ENCODE data around the gene FAM72A.
"Not testable (repeated sequence)": the region's sequence is repeated elsewhere in the genome, so short reads cannot be mapped to it uniquely, and the experiment has no call there.

Gene FAM72A

DNA sequence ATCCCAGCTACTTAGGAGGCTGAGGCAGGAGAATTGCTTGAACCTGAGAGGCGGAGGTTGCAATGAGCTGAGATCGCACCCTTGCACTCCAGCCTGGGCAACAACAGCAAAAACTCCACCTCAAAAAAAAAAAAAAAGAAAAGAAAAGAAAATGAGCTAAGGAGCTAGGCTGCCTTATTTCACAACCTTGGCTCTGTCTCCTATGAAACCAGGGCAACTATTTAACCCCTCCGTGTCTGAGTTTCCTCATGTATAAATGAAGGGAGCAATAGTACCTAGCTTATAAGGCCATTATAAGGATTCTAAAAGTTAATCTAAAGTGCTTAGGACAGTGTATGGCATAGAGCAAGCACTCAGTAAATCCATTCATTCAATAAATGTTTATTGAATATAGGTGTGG lies 32.8 kb downstream of the FAM72A start:
- not testable (repeated sequence) for DNase-seq (ENCODE audit: low spot score)

DNA sequence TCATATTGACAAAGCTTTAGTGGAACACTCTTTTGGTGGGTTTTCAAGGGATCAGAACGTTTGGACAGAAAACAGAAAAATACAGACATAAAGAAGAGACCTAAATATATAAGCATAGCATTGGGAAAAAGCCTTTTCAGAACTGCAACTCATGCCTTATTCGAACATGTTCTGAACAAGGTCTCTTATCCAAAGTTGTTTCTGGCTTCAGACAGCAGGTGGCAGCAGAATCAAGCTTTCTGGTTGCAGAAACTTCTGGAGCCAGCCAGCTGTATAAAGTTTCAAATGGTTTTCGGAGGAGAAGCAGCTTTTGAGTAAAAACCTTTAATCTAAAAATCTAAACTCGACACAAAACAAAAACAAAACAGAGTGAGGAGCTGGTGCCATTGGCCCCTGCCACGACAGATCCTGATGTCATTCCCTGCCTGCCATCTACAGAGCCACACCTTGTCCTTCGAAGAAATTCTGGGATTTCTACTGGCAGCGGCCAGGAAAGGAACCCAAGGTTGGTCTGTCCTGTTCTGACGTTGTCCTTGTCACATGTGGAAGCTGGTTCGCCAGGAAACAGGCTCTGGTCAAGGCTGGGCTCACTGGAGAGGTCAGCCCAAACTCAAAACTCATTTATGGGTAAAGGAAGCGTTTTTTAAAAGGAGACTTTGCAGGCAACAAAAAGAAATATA lies 35.1 kb downstream of the FAM72A start:
- not testable (repeated sequence) for DNase-seq (ENCODE audit: low spot score)

DNA sequence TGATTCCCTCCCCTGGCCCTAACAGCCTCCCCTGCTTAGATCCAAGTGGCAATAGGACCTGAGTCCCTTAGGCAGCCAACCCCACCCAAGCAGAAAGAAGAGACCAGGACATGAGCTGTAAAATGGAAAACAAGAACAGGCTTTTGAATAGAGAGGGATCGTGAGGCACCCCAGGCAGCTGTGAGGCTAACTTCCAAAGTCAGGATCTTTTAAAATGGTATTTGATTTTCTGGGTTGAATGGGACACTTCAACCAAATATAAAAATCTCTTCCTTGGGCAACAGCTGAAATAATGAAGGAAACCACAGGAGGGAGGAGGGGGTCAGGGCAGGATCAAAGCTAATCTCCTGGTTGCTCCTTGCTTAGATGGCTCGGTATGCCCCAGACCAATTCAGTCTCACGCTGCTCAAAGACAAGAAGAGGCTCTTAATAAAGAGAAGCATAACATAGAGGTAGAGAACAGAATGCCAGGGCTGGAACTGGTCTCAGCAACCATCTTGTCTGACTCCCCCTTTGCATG lies 56.8 kb downstream of the FAM72A start:
- no peak for DNase-seq (ENCODE audit: low spot score)

DNA sequence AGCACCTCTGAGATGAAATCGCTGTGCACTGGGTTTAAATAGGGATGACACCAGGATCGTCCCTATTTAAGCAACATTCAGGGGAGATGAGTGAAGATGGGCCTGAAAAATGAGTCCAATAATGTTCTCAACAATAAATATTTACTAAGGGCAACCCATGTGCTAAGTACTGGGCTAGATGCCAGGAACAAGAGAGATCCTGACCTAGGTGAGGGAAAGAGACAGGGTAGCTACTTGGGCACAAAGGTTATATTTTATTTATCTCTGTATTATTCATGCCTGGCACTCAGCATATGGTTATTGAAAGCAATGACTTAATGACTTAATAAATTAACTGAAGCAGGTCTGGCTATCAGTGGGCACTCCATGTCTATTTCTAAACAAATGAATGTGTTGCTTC lies 58.0 kb downstream of the FAM72A start:
- DNase-seq (ENCODE audit: low spot score) = no peak

DNA sequence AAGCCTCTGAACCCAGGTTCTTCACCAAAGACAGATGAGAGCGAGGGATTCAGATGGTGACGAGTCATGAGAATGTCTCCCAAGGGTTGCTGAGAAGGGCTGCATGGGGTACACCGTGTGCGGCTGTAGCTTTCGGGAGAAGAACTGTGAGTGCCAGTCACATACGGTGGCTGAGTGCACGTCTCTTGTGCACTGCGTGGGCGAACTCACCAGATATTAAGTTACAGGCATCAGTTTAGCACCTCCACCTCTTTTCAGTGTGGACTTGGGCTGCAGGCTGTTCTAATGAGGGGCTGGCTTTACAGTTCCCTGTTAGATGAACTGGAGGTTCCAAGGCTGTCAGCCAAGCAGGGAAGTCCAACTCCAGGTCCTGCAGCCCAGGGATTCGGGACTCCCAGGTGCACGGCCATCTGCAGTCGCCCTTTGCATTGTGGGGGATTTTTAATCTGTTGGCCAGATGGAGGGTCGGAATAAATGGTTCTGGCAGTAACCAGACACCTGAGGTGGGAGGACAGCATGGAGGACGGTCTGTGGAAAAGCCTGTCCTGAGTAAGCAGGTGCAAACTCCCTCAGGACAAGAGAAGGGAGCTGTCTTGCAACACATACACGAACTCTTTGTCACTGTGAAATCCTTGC lies 59.0 kb downstream of the FAM72A start:
- no peak for DNase-seq (ENCODE audit: low spot score)

DNA sequence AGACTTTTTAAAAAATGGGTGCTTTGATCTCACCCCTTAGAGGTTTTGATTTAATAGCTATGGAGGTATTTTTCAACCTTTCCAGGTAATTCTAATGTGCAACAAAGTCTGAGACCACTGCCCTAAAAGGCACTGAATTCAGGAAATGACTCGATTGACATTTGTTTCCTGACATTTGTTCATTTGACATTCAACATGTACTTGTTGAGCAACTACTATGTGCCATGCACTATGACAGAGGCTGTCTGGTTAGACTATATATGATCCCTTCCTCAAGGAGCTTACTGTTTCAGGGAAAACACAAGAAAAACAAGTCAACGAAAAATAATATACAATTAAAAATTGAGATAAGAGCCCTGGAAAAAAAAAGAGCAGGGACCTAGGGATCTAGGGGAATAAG lies 59.9 kb downstream of the FAM72A start:
- DNase-seq (ENCODE audit: low spot score) = no peak

DNA sequence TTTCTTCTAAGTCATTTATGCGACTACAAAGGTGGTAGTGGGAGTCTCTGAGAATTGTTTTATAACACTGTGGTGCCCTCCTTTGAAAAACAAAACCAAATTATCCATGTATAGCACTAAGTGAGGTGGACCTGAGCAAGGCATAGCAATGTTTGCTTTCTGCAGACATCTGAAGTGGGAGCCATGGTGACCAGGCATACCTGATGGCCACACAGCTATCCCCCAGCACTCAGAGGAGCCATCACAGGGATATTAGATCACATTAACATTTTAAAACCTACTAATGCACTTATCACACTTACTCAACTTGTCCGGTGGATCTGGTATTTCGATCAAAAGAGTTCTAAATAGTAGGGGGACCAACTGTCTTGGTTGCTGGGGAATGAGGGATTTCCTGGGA lies 60.6 kb downstream of the FAM72A start:
- no peak for DNase-seq (ENCODE audit: low spot score)

DNA sequence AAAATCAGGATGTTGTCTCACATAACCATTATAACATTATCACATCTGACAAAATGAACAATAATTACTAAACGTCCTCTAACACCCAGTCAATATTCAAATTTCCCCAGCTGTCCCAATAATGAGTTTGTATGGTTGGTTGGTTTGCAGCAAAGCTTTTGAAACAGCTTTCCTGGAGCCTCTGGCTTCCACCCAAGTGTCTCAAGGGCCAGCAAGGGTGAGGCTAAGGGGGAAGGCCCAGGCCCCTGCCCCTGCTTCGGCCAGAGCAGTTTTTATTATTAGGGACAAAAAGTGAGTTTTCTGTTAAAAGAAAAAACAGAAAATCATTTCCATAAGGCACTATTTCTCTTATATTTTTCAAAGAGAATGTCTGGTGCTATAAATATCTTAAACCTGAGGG lies 66.4 kb downstream of the FAM72A start:
- DNase-seq (ENCODE audit: low spot score) = no peak
